Superior temporal gyrus (tissue), 1 donor: ENCODE data around the gene TIGIT.
"Not testable (repeated sequence)": the region's sequence is repeated elsewhere in the genome, so short reads cannot be mapped to it uniquely, and the experiment has no call there.

Experiments
- DNase-seq: peaks from one replicate; pipeline ENCODE4 v3.0.0-alpha.2; 2016; ENCODE audit errors: extremely low spot score

The TIGIT gene

DNA sequence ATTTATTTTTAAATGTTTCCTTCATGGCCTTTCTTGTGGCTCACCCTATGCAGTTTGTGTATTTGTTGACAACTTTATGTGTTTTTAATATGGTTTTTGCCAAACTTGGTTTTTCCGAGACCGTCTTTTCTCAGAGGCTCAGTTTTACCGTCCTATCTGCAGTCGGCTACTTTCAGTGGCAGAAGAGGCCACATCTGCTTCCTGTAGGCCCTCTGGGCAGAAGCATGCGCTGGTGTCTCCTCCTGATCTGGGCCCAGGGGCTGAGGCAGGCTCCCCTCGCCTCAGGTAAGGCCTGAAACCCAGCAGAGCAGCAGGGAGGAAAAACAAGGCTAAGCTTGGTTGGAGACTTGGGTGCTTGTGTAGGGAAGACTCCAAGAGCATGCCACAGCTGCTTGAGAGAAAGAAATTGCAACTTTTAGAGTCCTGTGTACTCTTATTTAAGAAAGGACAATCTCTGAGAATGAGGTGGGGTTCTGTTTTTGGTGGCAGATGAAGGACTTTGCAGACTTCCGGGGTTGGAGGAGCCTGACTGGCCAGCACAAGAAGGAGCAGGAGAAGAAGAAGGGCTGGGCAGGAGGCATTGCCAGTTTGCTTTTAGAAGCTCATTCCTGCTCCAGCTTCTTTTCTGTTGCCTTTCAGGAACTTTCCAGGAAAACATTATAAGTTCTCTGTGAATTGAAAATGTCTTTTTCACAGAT is at the start of gene TIGIT:
Gene TIGIT, plus strand, starts transcription at position 191 of the 698 bp plus-strand sequence. Its CDS starts 34 bp downstream, at position 225.
- DNase-seq: no peak

DNA sequence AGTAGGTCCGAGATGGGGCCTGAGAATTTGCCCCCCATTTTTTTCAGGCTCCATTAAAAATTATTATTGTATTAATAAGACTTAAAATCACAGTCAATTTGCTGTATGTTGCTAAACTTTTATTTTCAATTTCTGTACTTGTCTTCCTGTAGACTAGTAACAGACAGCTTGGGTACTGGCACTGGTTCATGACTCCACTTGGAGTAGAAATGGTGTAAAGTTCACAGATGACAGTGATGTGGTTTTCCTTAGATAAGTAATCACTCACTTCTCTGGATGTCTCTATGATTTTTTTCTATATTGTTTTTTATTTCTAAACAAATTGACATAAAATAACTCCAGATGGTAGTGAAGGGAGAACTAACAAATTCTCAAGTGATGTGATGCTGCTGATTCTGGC is 40.9 kb upstream of the TIGIT start:
- DNase-seq: no peak

DNA sequence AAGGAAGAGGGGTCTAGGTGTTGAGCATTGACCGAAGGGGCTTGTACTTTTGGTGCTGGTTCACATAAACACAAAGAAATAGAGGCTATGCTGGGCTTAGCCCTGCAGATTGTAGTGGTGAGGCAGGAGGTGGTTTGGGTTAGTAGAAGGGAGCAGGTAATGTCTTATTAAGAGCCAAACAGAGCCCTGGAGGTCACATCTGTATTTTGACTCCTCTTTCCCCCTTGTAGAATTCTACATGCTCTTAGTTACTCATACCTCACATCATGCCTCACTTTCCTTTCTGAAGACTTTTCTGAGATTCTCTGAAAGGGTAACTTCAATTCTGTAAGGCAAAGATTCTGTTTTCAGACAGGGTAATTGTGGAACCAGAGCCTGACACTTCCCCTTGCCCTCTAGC is 40.3 kb upstream of the TIGIT start:
- no peak for DNase-seq

DNA sequence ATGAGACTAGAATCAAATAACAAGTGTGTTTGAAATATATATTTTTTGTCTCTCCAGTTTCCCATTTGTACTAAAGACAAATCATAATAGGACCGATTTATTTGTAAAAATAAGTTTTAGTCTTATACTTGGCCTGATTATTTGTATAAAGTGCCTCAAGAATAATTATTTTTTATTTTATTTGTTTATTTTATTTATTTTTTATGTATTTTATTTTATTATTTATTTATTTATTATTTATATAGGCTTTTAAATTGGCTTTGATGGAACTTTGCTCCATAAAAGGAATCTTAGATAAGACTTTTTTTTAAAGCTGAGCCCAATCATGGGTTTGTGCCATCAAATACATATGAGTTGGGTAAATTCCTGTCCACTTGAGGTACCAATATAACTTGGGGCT is 34.3 kb upstream of the TIGIT start:
- no peak for DNase-seq

DNA sequence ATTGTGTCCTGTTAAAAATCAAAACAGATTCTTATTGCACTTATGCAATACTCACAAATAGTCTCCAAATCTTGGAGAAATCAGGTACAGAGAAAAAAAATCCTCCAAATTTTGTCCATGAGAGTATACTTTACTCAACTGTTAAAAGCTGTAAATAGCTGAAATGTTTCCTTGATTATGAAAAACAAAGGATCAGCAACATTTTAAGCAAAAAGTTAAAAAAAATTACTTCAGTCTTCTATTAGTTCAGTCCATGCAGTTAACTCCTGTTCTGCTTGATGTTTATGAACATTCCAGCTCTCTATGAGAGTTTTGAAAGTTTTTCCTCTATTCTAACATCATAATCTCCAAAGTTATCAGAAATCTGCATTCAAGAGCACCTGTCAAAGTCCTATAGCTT is 33.7 kb upstream of the TIGIT start:
- no peak for DNase-seq

DNA sequence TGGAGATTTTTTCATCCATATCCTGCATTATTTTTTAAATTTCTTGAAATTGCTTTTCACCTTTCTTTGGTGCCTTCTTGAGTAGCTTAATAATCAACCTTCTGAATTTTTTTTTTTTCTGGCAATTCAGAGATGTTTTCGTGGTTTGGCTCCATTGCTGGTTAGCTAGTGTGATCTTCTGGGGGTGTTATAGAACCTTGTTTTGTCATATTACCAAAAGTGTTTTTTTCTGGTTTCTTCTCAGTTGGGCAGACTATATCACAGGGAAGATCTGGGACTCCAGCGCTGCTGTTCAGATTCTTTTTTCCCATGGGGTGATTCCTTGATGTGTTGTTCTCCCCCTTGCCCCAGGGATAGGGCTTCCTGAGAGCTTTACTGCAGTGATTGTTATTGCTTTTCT is 23.8 kb upstream of the TIGIT start:
- no peak for DNase-seq

DNA sequence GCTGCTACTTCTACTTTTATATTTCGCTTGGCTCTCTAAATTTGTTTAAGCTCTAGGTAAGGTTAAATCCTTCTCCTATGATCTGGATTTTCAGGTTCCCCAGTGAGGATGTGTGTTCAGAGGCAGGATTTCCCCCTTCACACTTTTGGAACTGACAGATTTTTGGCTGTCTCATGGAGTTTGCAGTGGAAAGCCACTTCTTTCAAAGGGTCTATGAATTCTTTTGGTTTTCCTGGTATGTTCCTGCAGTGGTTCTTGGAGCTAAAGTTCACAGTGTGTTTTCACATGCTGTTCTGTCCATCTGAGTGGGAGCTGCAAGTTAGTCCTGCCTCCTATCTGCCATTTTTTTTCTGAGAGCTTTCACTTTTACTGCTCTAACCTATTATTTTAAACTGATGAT is 21.6 kb upstream of the TIGIT start:
- DNase-seq: no peak

DNA sequence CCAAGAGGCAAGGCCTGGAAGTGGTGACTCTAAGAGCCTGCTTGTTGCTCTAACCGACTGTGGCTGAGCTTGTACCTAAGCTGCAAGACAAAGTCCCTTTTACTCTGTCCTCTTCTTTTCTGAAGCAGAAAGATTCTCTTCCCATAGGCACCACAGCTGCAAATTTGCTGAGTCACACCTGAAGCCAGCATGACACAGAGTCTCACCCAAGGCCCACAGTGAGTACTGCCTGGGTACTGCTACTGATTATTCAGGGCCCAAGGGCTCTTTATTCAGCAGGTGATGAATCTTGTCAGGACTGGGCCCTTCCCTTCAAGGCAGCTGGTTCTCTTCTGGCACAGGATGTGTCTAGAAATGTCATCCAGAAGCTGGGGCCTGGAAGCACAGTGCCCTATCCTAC is 18.9 kb upstream of the TIGIT start:
- DNase-seq: no peak

DNA sequence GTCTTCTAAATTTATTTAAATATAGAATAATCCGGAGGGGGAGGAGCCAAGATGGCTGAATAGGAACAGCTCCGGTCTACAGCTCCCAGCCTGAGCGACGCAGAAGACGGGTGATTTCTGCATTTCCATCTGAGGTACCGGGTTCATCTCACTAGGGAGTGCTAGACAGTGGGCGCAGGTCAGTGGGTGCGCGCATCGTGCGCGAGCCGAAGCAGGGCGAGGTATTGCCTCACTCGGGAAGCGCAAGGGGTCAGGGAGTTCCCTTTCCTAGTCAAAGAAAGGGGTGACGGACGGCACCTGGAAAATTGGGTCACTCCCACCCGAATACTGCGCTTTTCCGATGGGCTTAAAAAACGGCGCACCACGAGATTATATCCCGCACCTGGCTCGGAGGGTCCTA is 17.0 kb upstream of the TIGIT start:
- not testable (repeated sequence) for DNase-seq

DNA sequence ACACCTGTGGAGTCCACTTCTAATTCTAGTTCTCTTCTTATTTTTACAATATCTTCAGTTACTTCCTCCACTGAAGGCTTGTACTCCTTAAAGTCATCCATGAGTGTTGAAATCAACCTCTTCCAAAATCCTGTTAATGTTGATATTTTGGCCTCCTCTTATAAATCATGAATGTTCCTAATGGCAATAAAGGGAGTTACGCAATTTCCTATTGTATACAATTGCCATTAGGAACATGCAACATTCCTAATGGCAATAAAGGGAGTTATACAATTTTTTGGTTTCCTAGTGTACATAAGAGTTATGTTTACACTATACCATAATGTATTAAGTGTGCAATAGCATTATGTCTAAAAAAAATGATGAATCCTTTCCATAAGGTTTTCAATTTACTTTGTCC is 9.2 kb upstream of the TIGIT start:
- DNase-seq: no peak

DNA sequence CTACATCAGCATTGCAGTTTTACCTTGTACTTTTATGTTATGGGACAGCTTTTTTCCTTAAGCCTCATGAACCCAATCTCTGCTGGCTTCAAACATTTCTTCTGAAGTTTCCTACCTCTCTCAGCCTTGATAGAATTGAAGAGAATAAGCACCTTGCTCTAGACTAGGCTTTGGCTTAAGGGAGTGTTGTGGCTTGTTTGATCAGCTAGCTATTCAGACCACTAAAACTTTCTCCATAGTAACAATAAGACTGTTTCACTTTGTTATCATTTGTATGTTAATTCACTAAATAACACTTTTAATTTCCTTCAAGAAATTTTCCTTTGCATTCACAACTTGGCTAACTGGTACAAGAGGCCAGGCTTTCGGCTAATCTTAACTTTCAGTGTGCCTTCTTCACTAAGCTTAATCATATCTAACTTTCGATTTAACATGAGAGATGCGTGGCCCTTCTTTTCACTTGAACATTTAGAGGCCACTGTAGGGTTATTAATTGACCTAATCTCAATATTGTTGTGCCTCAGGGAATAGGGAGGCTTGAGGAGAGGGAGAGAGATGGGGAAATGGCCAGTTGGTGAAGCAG is 8.1 kb upstream of the TIGIT start:
- DNase-seq: no peak

DNA sequence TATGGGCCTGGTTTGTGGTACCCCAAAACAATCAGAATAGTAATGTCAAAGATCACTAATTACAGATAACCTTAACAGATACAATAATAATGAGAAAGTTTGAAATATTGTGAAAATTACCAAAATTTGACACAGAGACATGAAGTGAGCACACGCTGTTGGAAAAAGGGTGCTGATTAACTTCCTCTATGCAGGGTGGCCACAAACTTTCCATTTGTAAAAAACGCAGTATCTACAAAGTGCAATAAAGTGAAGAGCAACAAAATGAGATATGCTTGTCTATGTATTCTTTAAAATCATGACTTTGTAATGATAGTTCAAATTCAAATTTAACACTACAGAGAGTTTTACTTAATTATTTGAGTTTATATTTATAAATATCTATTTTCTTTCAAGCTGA is 7.6 kb upstream of the TIGIT start:
- no peak for DNase-seq

DNA sequence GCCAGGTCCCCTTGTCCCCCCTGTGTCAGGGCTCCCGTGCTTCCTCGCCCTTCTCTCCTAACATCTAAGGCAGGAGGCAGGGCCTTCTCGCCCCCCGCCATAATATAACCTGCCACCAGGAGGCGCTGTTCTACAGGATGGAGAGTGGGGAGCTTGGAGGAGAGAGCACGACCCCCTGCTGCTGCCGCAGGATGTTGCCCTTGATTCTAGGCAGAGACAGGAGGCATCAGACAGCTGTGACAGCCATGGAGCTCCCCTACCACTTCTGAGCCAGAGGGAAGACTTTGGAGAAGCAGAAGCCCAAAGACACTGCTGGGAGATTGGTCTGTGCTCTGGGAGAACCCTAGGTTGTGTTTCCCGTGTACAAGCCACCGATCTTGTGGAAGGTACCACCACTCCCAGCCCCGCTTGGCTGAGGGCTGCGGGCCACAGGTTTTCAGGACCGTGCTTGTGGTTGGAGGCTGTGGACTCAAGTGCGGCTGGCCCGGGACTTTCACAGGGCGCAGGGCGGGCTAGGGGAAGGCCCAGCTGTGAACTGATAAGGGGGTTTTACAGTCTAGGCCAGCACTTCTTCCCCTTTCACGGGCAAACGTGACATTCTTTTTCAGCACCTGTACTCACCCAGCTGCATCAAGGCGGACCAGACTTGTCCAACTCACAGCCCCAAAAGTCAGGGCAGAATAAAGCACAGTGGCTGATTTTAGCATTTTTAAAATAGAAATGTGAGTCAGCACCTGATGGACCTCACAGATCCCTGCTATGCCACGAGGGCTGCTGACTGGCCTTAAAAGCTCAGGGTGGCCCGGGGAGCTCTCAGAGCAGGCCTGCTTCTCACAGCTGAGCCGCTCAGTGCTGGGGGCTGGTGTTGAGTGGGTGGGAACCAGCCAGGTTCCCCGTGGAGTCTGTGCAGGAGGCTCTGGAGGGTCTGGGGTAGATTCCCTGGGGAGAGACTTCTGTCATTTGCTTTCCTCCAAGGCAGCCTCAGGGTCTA is 2.6 kb upstream of the TIGIT start:
- DNase-seq: no peak

DNA sequence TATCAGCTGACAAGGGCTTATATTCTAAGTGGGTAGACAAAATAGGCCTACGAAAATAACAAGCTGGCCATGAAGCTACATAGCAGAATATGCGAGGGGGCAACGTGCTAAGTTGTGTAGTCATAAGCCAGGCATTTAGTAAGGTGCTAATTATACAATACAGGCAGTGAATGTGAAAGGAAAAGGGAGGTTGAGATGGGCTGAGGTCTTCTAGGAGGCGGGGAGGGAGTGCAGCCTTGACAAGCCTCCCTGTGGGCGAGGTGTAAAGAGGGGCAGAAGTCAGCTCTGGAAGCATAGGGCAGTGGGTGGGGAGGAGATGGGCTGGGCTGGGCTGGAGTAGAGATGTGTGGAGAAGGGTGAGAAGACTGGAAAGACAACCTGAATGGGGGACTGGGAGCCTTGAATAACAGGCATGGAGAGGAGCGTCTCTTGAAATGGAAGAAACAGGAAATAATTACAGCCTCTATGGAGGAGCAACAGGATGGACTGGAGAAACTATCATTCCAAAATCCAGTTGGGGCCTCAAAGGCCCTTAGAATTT is 1.2 kb downstream of the TIGIT start:
- DNase-seq: no peak

DNA sequence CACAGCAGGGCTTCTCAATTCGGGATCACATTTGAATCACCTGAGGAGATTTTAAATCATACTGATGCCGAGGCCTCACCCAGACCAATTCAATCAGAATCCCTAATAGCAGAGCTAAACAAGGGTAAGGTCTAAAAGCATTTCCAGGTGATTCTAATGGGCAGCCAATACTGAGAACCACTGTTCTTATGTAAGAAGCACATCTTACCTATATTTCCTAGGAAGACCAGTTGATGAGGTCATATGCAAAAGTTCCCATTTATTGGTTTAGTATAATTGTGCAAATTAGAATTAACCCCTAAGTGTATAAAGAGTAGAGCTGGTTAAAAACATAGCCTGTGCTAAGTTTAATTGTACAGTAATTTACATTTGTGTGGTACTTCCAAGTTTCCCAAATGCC is 2.1 kb downstream of the TIGIT start:
- no peak for DNase-seq

DNA sequence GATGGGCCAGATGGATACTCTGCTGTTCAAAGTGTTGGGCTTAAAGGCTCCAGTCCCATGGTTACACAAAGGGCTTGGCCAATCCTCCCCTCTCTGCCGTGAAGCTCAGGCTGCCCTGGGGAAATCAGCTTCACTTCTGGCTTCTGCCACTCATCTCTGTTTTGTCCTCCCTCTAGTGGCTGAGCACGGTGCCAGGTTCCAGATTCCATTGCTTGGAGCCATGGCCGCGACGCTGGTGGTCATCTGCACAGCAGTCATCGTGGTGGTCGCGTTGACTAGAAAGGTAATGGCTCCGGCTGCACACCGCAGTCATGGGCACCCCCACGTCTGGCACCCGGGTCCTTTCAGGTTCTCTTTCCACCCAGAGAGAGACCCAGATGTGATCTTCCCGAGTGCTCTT is 5.6 kb downstream of the TIGIT start:
- DNase-seq: no peak

DNA sequence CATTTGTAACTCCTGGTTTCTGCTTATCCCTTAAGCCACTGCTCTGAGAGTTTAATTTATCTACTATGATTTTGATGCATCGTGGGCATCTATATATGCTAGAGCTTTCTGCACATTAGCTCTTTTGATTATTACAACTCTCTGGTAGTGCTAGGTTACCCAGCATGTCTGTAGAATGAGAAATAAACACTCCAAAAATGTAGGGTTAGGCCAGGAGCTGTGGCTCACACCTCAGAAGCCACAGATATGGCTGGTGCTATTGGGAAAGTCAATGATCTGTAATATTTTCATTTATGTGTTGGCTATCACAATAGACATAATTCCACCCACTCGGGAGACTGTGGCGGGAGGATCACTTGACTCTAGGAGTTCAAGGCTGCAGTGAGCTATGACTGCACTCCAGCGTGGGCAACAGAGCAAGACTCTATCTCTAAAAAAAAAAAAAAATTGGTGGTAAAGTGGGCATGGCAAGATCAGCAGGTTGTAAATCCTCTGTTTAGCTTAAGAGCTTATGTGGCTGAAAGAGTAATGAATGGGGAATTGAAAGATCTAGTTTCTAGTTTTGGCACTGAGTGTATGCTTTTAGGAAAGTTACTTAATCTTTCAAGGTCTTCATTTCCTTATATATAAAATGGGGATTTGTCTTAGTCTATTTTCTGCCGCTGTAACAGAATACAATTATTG is 6.3 kb downstream of the TIGIT start:
- DNase-seq: no peak

DNA sequence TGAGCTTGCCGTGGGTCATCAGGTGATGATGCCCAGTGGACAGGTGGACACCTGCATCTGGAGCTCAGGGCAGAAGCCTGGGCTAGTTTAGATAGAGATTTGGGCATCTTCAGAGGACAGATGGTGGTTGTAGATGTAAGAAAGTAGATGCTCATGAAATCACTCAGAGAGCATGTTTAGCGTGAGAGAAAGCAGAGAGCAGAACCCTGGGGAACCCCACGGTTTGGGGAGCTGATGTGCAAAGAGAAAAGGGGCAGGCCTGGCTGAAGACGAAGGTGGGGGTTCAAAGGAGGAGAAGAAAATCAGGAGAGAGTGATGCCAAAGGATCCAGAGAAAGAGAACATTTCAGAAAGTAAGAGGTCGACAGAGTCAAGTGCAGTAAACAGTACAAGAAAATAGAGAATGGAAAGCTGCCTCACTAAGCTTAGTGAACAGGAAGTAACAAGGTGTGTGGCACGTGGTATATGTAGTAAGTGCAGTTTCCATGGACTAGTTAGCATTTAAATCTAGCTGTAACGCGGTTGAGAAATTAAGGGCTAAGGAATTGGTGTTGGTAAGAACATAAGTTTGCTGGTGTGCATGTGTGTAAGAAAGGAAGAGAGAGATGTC is 13.5 kb downstream of the TIGIT start:
- DNase-seq: no peak

DNA sequence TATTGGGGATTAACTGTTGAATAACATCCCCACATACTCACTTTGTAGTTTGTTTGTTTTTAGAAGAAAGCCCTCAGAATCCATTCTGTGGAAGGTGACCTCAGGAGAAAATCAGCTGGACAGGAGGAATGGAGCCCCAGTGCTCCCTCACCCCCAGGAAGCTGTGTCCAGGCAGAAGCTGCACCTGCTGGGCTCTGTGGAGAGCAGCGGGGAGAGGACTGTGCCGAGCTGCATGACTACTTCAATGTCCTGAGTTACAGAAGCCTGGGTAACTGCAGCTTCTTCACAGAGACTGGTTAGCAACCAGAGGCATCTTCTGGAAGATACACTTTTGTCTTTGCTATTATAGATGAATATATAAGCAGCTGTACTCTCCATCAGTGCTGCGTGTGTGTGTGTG is 14.0 kb downstream of the TIGIT start:
- no peak for DNase-seq

DNA sequence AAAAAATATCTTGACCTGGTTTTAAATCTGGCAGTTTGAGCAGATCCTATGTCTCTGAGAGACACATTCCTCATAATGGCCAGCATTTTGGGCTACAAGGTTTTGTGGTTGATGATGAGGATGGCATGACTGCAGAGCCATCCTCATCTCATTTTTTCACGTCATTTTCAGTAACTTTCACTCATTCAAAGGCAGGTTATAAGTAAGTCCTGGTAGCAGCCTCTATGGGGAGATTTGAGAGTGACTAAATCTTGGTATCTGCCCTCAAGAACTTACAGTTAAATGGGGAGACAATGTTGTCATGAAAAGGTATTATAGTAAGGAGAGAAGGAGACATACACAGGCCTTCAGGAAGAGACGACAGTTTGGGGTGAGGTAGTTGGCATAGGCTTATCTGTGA is 14.5 kb downstream of the TIGIT start:
- no peak for DNase-seq

DNA sequence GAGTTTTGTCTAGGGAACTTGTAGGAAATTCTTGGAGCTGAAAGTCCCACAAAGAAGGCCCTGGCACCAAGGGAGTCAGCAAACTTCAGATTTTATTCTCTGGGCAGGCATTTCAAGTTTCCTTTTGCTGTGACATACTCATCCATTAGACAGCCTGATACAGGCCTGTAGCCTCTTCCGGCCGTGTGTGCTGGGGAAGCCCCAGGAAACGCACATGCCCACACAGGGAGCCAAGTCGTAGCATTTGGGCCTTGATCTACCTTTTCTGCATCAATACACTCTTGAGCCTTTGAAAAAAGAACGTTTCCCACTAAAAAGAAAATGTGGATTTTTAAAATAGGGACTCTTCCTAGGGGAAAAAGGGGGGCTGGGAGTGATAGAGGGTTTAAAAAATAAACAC is 15.0 kb downstream of the TIGIT start:
- no peak for DNase-seq
